HG02798 (cell line): ENCODE results near the gene TMEM89.

Experiments used
- ATAC-seq: cut with Tn5 transposase; IDR thresholded peaks from one replicate; pipeline ENCODE4 v1.9.1; 2021; ENCODE audit warnings: mild to moderate bottlenecking; ENCODE audit not compliant: unreplicated experiment, poor library complexity

TMEM89 gene

DNA sequence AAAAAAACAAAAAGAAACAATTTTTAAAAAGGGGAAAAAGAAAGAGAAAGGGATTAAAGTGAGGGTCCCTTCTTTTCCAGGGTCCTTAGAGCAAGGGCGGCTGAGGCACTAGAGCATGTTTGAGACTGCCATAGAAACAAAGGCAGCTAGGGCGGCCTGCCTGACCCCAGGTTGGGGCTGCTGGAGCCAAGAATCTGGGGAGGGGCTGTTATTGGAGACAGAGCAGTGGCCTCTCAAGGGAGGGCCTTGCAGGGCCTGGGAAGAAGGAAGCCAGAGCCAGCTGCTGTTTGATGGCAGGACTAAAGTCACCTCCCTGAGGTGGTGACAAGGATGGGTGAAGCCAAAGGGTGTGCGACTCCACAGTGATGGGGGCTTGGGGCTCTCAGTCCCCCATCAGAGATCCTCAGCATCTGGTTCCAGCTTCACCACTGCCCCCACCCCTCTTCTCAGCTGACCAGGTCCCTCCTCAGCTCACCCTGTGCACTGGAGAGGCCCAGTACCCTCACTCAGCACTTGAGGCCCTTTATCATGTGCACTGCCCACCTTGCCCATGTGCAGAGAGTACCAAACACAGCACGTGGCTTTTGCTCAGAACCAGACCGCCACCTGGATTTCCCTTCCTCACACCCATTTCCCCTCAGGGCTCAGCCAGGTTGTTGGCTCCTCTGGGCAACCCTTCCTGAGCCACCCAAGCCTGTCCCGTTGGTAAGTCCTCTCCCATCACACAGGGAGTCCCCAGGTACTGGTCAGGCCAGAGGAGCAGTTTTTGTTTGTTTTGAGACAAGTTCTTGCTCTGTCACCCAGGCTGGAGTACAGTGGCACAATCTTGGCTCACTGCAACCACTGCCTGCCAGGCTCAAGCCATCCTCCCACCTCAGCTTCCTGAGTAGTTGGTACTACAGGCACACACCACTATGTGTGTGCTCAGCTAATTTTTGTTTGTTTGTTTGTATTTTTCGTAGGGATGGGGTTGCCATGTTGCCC is 1.7 kb downstream of the TMEM89 start:
- no peak for ATAC-seq

DNA sequence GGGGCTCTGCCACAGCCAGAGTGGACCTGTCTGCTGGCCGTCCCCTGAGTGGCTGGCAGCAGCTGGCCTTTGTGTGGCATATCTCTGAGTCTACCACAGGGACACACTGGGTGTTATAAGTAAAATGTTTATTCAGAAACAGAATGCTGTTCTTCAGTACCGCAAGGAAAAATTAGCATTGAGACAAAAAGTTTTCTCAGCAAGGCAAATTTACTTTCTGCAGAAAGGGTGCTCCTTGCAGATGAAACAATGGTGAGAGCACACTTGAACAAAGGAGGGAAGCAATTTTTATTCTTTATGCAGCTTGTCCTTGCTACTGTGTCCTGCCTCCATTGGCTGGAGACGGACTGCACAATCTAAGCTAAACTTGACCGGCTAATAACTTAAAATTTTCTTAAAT is 4.0 kb downstream of the TMEM89 start:
- ATAC-seq, result no peak

DNA sequence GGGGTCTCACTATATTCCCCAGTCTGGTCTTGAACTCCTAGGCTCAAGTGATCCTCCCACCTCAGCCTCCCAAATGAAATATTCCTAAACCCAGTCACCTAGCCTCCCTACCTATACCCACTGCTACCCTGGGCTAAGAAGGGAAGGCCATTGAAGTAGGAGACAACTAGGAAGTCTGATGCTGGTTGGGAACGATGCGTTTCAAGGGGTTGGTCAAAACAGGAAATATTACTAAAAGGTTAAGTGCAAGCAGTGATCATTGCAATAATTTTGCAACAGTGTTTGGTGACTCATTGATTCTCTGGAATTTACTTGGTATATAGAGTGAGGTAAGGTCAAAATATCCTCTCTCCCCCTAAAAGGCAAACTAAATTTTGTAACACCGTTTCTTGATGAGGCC is 7.5 kb downstream of the TMEM89 start:
- ATAC-seq, result no peak

DNA sequence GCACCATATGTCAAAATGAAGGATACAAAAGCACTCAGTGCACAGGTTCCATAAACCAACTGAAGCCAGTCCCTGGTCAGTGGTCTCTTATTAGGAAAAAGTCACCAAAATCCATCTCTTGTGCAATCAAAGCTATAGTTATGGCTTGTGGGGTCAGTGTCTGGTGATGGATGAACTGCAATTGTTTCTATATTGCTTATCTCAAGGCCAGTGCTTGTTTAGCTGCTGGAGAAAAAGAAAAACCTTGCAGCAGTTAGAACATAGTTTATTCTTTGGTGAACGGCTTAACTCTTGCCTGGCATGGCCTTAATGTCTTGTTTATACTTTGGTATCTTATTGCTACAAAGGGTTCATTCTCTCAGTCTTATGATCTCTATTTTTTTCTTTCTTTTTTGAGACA is 9.3 kb downstream of the TMEM89 start:
- no peak for ATAC-seq

DNA sequence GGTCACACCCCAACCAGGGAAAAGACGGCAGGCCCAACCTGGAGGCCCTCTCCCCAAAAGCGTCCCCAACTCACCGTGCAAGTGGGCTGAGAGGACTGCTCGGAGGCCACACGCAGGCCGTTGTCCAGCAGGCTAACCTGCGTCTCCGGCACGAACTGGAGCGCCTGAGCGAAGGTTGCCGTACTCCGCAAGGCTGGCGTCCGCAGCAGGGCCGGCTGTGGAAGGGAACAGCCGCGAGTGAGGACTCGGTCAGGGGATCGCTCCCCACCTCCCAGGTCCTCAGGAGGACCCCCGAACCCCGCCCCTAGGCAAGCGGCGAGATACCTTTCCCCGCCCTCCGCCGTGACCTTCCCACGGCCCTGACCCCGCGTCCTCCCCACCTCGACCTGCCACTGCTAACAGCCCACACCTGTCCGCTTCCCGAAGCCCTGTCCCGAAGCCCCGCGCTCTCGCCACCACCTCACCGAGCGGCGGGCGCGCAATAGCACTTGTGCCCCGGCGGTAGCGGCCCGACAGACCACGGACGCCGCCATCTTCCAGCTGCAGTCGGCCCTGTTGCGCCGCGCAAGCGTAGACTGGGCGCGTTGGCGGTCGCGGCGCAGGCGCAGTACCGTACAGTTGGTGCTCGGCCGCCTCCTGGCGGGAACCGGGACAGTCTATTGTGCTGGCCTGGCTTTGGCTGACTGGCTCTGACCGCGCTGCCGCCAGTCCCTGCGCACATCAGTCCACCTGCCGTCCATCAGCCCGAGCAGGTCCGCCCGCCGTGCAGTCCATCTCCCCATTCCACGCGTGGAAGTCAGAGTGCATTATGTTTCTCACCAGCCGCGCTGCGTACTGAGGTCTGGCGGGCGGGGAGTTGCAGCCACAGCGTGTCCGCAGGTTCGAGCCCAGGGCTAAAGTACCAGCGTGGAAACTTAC is 12.2 kb downstream of the TMEM89 start, which contains the start of gene UQCRC1:
Gene UQCRC1 (minus strand): TSS at position 559 of the 918 bp plus-strand sequence. CDS start 26 bp downstream, at position 533.
- ATAC-seq, result peak; percentile 98

DNA sequence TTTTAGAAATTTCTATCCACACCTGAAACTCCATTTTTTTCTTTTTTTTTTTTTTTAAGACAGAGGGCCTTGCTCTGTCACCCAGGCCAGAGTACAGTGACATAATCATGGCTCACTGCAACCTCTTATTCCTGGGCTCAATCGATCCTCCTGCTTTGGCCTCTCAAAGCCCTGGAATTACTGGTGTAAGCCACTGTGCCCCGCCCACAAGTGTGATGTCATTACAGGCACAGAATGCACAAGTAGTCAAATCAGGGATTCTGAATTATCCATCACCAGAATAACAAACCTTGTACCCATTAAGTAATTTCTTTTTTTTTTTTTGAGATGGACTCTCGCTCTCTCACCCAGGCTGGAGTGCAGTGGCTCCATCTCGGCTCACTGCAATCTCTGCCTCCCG is 14.1 kb downstream of the TMEM89 start:
- no peak for ATAC-seq

DNA sequence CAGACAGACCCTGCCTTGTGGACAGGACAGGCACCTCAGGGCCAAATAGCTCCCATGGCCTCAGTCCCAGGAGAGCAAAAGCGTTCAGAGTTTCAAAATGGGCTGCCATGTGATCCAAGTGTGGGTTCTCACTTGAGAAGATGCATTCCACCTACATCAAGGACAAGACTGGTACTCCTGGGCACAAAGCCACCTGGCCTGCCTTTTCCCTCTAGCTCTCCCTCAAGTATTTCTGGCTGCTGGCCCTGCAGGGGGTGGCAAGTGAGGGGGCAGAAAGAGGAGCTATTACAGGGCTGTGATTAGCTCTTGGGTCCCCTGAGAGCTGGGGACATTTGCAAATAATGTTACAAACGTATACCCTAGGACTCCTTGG is 20.0 kb downstream of the TMEM89 start:
- no peak for ATAC-seq

DNA sequence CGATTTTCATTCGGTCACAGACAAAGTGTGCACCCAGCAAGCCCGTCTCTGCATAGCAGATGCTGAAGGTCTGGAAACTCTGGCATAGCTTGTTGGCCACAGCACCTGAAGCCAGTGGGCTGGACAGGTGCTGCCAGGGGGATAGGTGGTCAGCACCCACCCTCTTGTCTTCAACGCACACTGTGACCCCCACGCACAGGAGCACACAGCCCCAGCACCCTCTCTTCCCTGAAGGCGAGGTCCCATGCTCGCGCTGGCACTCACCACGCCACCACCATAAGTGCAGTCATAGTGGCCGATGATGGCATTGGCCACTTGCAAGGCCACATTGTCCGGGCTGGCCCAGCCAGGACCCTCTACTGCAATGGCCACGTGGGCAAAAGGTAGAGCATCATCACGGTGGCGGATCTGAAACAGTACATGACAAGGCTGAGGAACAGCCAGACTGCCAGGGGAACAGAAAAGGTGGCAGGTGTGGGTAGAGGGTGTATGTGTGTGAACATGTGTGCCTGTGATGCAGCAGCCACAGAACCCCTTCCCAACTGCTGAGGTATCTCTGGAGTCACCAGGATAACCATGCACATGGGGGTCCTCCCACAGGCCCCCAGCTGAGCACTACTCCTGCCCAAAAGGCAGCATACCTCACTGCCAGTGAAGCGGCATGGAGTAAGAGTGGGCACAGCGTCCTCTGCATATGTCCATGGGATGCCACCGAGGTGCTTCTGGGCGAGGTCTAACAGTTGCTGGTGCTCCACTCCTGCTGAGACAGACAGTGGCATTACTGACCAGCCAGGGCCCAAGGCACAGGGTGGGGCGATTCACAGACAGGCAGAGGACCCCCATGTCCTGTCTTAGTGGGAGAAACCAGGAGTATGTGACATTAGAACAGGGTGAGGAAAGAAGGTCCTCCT is 20.6 kb downstream of the TMEM89 start:
- ATAC-seq, result no peak

DNA sequence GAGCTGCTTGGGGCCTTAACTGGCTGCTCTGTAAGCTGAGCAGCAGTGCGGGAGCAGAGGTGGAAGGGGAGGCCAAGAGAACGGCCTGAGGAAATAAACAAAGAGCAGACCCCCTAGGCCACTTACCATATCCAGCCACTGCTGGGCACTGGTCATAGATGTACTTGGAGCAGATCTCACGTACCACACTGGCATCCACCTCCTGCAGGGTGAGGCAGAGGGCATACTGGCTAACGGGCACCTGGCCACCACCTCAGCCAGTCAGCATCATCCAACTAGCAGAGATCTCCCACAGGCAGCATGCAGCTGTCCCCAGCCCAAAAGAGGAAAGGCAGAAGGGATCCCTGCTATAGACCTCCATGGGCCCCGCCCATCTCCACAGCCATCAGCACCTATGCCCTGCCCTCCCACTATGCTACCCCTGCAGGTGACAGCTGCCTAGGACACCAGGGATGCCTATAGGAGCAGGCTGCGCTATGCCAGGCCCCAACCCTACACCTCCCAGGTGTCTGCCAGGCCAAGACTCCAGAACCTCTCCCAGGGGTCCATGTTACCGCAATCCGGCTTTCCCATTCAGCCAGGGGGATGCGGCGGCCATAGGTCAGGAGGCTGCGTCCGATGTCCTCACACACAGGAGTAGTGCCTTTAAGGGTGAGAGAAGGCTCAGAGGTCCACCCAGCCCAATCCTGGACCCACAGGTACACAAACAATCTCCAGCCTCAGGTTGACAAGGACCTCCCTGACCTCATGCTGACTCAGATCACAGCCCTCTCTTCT is 21.9 kb downstream of the TMEM89 start:
- no peak for ATAC-seq

DNA sequence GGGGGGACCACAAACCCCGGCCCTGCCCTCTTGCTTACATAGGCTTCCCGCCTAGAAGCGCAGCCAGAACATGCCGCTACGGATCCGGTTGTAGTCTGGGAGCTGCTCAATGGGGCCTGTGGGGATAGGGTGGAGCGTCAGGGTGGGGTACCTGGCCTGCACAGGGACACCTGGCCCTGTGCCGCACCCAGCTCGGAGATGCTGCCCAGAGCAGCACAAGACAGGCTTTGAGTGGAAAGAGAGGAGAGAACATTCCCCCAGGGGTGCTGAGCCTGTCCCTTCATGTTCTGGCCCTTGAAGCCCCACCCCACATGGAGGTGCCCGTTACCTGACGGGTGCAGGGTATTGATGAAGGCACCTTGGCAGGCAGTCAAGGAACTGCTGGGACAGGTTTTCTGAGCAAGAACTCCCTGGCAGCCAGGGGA is 22.5 kb downstream of the TMEM89 start:
- no peak for ATAC-seq

DNA sequence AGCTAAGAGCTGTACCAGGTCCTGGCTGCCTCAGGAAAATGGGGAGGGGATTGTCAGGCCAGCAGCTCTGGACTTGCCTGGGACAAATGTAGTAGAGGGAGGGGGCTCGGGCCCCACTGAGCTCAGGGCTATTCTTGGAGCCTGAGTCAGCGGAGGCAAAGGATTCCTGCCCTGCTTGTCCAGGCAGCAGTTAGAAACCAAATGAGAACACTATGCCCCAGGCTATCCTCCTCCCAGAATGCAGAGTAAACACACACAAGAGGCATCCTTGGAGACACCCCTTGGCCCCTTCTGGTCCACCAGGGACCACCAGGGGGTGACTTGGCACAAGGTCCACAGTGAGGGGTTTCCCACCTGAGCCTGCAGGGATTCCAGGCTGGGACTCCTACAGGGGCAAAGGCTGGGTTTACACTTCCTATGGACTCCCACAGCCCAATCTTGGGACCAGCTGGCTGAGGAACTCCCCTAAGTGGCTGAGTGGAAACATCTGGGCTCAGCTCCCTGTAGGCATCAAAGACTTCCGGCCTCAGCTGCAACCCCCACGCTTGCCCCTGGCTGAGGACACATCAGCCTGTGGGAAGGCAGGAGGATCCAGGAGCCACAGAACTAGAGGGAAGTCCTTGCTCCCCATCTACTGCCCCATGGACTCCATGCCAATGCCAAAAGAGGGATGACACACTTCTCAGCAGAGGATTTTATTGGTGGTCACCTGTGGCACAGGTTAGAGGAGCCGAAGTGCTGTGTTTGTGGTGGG is 23.1 kb downstream of the TMEM89 start:
- ATAC-seq, result no peak

DNA sequence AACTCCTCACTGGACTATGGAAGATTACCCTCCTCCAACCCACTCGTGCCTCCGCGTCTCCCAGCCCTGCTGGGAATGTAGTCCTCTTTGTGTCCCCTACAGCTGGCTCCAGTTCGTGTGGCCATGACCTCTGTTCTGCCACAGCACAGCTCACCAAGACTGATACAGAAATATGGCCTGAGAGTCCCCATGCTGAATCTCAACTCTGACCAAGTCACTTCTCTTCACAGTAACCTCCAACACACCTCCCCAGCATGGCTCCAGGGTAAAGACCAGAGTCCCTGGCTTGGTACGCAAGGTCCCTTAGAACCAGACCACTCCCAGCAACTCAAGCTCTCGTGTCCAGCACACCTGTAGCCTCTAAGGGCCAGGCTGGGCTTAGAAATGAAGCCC is 24.2 kb downstream of the TMEM89 start:
- no peak for ATAC-seq

DNA sequence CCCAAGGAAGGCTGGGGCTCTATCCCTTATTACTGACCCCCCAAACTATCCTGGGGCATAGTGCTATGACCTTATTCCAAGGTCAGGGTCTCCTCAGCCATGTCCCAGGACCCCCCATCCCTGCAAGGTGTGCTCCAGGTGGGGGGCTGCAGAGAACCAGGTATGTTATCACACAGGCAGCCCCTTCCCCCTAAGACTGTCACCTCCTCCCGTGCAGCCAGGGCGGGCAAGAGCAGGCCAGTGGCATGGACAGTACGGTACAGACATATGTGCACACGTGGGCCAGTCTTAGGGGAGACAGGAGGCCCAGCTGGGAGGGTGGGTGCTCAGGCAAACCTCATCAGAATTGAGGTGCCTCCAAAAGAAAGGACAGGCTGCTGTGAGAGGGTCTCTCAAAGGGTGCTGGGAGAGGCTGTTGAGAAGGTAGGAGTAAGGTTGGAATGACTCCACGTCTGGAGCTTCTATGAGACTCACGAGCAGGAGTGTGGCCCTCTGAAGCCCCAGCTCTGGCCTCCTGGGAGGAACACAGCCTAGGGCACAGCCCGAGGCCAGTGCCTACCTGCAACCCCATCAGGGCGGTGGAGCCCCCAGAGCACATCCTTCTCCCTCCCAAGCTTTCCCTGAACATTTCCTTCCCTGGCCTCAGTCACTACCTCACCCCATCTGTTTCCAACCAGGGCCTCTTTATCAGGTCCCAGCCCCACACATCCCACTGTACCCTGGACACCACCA is 24.7 kb downstream of the TMEM89 start:
- ATAC-seq, result no peak

DNA sequence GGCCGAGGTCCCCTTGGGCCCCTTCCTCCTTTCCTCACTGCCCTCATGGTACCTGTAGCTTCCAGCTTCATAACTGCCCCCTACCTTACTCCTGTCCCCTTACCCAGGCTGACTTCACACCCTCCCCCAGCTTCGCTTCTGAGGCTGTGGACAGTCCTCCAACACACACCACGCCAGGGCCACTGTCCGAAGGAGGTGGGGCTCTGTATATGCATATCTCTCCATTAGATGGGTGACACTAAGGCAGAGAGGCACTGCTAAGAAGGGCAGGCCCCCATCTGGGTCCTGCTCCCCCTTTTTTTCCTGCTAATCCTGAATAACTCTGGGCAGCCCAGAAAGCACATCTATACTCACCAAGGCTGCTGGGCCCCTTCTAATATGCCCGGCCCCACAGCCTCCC is 25.4 kb downstream of the TMEM89 start:
- no peak for ATAC-seq

DNA sequence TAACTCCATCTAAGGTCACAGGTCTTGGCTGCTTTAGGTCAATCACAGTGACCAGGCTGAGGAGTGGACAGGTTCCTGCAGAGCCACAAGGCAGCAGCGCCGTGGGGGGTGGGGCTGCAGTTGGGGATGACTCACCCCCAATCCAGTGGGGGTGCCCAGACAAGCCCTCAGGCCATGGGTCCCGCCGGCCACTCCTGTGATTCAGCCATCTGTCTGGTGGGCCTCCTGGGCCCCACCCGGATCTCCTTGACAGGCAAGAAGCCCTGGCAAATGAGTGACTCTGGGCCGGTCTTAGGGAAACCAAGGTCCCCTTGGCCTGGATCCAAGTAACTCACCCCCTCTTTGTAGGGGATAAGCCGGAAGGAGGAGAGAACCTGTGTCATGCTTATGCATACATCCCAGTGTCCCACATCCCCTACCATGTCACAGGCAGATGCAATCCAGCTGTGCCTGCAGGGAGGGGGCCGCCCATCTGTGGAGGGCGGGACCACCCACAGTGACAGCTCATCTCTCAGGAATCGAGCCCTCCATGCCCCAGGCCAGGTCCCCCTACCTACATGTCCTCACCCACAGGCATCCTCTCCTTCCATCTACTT is 25.9 kb downstream of the TMEM89 start:
- no peak for ATAC-seq

DNA sequence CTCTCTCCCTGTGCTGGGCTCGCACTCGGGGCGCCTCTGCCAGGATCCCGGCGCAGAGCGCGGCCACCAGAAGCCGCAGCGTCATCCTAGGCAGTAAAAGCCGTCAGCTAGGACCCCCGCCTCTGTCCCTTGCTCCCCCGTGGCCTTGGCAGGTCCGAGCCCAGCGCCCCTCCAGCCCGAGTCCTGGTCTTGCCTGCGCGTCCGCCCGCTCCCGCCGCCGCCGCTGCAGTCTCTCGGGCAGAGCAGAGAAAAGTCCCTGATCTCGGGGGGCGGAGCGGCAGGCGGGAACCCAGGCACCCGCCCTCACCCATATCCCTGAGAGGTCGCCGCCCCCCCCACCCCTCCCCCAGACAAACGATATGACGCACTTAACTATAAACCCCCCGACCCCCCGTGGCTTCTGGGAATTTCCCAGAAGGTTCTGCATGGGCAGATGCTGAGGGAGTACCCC is 26.5 kb downstream of the TMEM89 start, which contains the start of gene COL7A1:
Gene COL7A1 (minus strand): TSS at position 255 of the 451 bp plus-strand sequence. CDS start 170 bp downstream, at position 85.
- ATAC-seq, result no peak

DNA sequence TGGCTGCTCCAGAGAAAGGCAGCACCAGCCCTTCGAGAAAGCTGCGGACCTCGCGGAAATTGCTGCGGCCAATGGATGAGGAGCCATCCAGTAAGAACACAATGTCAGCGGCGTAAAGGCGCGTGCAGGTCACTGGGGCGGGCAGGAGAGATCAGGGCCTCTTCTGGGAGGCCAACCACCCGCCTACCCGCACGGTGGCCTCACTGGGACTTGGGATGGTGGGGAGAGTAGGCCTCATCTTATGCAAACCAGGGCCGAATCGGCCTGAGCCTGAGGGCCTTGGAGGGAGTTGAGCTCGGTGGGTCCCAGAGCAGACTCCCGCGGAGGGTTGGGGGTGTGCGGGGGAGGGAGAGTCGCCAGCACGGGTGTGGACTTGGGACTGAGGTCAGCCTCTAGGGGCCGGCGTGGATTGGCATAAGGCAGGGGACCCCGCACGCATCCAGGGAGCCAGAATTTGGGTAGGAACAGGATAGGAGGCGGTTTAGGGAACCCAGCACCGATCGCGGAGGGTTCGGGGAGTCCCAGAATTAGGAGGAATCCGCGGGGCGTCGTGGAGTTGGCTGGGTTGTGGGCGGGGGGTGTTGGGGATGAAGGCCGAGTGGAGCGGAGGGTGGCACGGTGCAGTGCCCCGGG is 27.0 kb downstream of the TMEM89 start:
- no peak for ATAC-seq
